ENCODE results near the gene LDLRAD3.

Gene LDLRAD3

GRCh38 chr11:36109850-36110606 is 166.2 kb downstream of the LDLRAD3 start:
- no peak for DNase-seq

- DNase-seq: no peak
These were observed 167.0 kb downstream of the LDLRAD3 start for GRCh38 chr11:36110668-36111410.

DNA sequence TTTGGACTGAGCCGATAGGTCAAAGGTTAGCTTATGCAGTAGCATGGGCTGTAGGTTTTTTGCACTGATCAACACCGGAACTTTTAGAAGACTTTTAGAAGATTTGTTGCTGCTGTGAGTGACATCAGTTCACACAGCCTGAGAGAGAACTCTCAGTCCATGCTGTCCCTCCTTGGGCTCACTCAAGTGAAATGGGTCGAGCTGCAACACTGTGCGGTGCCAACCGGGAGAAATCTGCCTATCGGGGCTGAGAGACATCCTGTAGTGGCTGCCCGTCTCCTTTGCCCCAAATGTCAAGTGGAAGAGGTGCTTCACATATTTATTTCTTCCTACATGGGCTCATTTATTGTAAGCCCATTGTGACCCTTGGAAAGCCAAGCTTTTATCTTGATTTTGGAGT is 170.2 kb downstream of the LDLRAD3 start:
- DNase-seq: no peak

GRCh38 chr11:36115378-36115801 is 171.5 kb downstream of the LDLRAD3 start:
- DNase-seq: no peak

- no peak for DNase-seq
These were observed 172.3 kb downstream of the LDLRAD3 start for GRCh38 chr11:36116161-36116560.

- no peak for DNase-seq
These were observed 174.2 kb downstream of the LDLRAD3 start for GRCh38 chr11:36118084-36118483.

DNA sequence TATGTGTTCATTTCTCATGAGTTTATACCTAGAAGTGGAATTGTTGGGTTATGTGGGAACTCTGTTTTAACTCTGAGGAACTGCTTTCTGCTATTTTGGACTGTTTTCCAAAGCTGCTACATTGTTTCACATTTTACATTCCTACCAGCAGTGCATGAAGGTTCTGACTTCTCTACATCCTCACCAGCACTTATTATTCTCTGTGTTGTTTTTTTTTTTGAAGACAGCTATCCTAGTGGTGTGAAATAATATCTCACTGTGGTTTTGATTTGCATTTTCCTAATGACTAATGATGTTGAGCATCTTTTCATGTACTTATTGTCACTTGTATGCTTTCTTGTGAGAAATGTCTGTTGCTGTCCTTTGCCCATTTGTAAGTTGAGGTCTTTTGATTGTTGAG is 175.4 kb downstream of the LDLRAD3 start:
- no peak for DNase-seq

- no peak for DNase-seq
These were observed 177.2 kb downstream of the LDLRAD3 start for GRCh38 chr11:36121054-36121453.

DNA sequence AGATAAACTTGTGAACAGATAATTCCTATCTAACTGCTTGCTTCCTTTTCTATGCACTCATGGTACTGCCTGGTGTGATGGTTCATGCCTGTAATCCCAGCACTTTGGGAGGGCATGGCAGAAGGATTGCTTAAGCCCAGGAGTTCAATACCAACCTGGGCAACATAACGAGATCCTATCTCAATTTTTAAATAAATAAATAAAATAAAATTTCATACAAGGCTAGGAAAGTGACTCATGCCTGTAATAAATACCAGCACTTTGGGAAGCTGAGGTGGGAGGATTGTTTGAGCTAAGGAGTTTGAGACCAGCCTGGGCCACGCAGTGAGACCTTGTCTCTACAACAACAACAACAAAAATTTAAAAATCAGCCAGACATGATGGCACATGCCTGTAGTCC is 178.8 kb downstream of the LDLRAD3 start:
- no peak for DNase-seq

DNA sequence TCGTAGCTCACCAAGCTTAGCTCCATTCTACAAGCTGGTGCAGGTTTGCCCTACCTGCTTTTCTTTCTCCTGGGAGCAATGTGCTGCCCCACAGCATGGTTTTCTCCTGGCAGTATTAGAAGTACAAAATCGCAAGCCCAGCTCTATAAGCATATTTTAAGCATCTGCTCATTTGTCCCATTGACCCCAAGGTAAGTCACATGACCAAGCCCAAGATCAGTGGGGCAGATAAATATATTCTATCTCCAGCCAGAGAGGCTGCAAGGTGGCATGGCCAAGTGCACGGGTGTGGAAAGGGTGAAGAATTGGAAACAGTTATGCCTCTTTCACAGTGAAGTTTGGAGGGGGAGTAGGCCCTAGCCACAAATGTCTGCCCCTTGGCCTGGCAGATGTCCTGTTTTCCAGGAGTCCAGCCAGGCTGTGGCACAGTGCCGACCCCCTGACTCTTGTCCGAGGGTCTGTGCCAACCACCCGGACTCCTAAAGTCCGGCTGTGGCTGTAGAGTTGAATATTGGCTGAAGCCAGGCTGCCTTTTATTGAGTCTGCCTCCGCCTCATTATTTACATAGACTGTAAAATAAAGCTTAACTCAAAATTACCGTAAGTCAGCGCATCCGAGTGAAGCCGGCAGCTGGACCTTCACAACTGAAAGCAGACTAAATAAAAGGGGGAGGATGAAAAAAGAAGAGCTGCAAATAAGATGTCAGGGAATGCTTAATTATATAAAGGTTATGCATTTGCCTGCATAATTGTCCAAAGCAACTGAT is 179.7 kb downstream of the LDLRAD3 start:
- no peak for DNase-seq

DNA sequence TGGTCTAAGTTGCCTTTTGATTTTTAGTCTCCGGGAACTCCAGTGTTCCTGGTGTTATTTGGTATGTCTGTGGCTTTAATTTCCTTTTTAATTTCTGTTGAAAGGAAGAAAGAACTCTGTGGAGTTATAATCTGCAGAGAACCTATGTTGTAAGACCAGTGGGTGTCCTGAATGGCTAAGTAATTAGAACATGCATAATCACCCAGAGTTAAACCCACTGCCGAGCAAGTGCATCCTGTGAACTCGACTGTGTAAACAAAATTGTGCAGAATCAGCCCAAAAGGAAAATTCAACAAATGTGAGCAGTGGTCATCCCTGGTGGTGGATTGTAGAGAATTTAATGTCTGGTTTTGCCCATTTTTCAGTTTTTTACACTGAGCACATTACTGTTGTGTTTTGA is 182.8 kb downstream of the LDLRAD3 start:
- no peak for DNase-seq

- no peak for DNase-seq
These were observed 183.7 kb downstream of the LDLRAD3 start for GRCh38 chr11:36127550-36127949.

- no peak for DNase-seq
These were observed 186.1 kb downstream of the LDLRAD3 start for GRCh38 chr11:36129955-36130354.

DNA sequence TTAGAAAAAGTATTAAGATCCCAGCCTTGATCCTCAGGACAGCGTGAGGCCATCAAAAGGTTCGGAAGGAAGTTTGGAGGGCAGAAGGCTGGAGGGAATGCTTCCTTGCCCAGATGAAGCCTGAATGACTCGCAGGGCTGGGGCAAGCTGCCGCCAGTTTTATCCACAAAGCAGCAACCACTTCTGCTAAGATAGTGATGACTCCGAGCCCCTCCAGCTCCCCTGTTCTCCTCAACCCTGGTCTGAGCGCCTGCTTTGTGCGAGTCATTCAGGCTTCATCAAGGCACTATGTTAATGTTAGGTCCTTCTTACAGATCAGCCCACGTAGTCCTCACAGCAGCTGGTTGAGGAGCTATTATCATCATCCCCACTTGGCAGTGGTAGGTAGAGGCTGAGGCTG is 186.5 kb downstream of the LDLRAD3 start:
- no peak for DNase-seq

GRCh38 chr11:36131721-36132397 is 188.0 kb downstream of the LDLRAD3 start:
- no peak for DNase-seq

DNA sequence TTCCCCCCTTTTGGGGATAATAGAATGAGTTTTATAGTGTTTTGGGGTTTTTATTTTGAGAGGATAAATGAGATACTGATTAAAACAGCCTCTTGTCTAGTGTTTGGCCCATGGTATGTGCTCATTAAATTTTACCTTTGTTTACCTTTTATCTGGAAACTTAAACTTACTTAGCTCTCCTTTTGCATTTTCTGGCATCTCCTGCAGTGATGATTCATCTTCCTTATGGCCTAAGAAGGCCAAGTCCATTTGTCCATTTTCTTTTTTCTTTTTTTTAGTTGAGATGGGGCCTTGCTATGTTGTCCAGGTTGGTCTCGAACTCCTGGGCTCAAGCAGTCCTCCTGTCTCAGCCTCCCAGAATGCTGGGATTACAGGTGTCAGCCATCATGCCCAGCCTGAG is 189.1 kb downstream of the LDLRAD3 start:
- DNase-seq: no peak

- DNase-seq: no peak
These were observed 191.2 kb downstream of the LDLRAD3 start for GRCh38 chr11:36135076-36135475.

- no peak for DNase-seq
These were observed 195.9 kb downstream of the LDLRAD3 start for GRCh38 chr11:36139767-36140166.

DNA sequence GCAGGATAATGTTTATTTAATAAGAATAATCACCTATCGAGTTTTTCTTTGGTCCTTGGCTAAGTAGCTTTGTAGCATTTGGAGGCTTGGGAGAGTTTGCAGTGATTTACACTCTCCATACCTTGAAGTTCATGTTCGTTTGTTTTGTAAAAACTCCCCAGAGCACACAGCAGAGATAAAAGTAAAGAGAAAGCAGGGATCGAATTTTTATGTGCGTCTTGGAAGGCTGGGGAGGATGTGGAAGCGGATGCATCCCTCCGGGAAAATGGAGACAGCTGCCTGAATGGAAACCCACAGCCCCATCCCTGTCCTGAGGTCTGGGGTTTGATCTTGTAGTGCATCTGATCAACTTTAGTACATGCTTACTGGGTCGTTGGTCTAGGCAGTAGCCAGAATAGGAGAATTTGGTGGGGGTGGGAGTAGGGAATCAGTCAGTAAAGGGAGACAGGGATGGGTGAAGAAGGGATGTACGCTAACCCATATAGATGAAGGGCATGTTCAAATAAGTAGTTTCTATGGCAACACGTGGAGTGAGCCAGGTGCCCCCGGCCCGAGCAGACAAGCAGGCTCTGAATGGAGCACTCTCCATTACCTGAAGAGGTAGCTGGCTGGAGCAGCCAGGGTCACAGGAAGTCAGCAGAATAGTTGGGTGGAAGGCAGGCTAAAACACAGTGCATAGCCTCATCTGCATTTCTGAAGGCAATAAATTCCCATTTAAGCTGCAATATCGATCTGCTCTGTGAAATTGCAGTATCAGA is 197.5 kb downstream of the LDLRAD3 start:
- no peak for DNase-seq

DNA sequence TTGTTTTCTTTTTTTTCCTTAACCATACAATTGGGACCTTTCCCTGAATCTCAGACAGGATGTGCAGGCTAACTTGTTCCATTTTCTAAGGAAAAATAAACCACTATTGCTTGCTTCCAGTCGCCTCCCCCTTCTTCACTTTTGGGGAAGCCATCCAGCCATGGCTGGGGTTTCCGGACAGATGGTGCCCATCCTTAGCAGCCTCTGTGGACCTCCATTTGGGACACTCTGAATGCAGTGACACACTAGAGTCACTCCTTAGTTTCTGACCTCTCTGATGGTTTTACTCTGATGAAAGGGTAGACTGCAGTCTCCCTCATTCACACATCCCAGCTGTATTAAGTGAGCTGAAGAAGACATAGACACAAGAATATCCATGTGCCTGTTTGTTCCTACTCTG is 198.1 kb downstream of the LDLRAD3 start:
- no peak for DNase-seq

DNA sequence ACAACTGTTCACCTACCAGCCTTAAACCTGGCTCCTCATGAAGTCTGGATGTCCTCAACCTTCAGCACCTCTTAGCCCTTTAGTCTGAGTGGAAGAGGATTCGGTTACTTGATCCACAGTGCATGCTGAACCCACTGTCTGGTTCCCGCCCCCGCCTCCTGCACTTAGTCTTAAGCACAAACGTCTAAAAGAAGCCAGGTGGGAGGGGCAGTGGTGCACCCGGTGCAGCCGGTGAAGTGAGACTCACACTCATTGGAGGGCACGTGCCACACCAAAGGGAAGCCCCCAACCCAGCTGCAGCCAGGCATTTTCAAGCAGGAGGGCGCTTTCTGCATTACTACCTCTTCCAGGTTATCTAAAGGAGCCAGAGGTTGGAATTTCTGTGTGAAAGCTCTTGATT is 198.6 kb downstream of the LDLRAD3 start:
- DNase-seq: no peak

- DNase-seq: no peak
These were observed 199.0 kb downstream of the LDLRAD3 start for GRCh38 chr11:36142879-36143278.

Measured in activated CD4-positive, alpha-beta T cell treated with anti-CD3 and anti-CD28 coated beads for 1 hour (primary cell).